Duodenal mucosa (tissue), 2 donors: ENCODE data around the gene ZNF827.
"Not testable (repeated sequence)": the region's sequence is repeated elsewhere in the genome, so short reads cannot be mapped to it uniquely, and the experiment has no call there.

ENCODE experiments used
- H3K27ac ChIP-seq: one replicate; pipeline ENCODE4 v1.7.0; 2013; ENCODE audit warnings: low read depth, low read length
- H3K27me3 ChIP-seq, 2 donors: one replicate each; pipeline ENCODE4 v1.7.0; 2013; ENCODE audit warnings: low read length in 2 of 2, control low read depth in 1 of 2; ENCODE audit not compliant: insufficient read depth in 2 of 2, control insufficient read depth in 1 of 2
- H3K36me3 ChIP-seq, 2 donors: one replicate each; pipeline ENCODE4 v1.7.0; 2013; ENCODE audit warnings: low read length in 2 of 2, control low read depth in 1 of 2; ENCODE audit not compliant: insufficient read depth in 2 of 2, control insufficient read depth in 1 of 2
- H3K4me1 ChIP-seq, 2 donors: one replicate each; pipeline ENCODE4 v1.7.0; 2013; ENCODE audit warnings: low read length in 2 of 2, control low read depth in 1 of 2; ENCODE audit not compliant: insufficient read depth in 2 of 2, control insufficient read depth in 1 of 2
- H3K4me3 ChIP-seq, 2 donors: one replicate each; pipeline ENCODE4 v1.7.0; 2013; ENCODE audit warnings: low read length in 2 of 2, low read depth in 1 of 2
- H3K9ac ChIP-seq, 2 donors: one replicate each; pipeline ENCODE4 v1.7.0; 2013; ENCODE audit warnings: low read length in 2 of 2, low read depth in 1 of 2
- H3K9me3 ChIP-seq, 2 donors: one replicate each; pipeline ENCODE4 v1.7.0; 2013; ENCODE audit warnings: low read length in 2 of 2, control low read depth in 1 of 2; ENCODE audit not compliant: control insufficient read depth in 1 of 2

ZNF827 gene

GRCh38 chr4:145851511-145852201, 87.0 kb downstream of the ZNF827 start:
- Histone ChIP-seq H3K27ac (no peak overlapping the region), H3K4me3 (no peak overlapping the region)

GRCh38 chr4:145847764-145848163, 90.9 kb downstream of the ZNF827 start:
- no peak overlapping the region for H3K4me3 ChIP-seq
- H3K27me3 ChIP-seq, result no peaks in the 10 kb centered on the region
- H3K9ac ChIP-seq, result no peak overlapping the region
- no peaks in the 10 kb centered on the region for H3K9me3 ChIP-seq
- H3K27ac ChIP-seq, result no peak overlapping the region
- no peaks in the 10 kb centered on the region for H3K4me1 ChIP-seq
- peaks cover 11 to 31% of the 10 kb centered on the region in 2 donors for H3K36me3 ChIP-seq

More at GRCh38 chr4:145851511-145852201, 87.0 kb downstream of the ZNF827 start:
- Histone ChIP-seq H3K9me3 (no peaks in the 10 kb centered on the region), H3K36me3 (peaks cover 6 to 17% of the 10 kb centered on the region in 2 donors), H3K9ac (no peak overlapping the region), H3K4me1 (no peaks in the 10 kb centered on the region), H3K27me3 (no peaks in the 10 kb centered on the region)

- H3K27me3 ChIP-seq, result no peaks in the 10 kb centered on the region
- H3K36me3 ChIP-seq, result peaks cover 11 to 39% of the 10 kb centered on the region in 2 donors
- H3K9me3 ChIP-seq, result no peaks in the 10 kb centered on the region
- no peaks in the 10 kb centered on the region for H3K4me1 ChIP-seq
- H3K4me3 ChIP-seq, result no peak overlapping the region
- no peak overlapping the region for H3K27ac ChIP-seq
- H3K9ac ChIP-seq, result no peak overlapping the region
These were observed 93.5 kb downstream of the ZNF827 start for GRCh38 chr4:145845118-145845517.

GRCh38 chr4:145843639-145844038, 95.0 kb downstream of the ZNF827 start:
- H3K27me3 ChIP-seq, result no peaks in the 10 kb centered on the region
- no peaks in the 10 kb centered on the region for H3K9me3 ChIP-seq
- H3K4me1 ChIP-seq, result no peaks in the 10 kb centered on the region
- peaks cover 14 to 36% of the 10 kb centered on the region in 2 donors for H3K36me3 ChIP-seq
- H3K9ac ChIP-seq, result no peak overlapping the region
- H3K4me3 ChIP-seq, result no peak overlapping the region
- no peak overlapping the region for H3K27ac ChIP-seq

- no peaks in the 10 kb centered on the region for H3K9me3 ChIP-seq
- no peak overlapping the region for H3K4me3 ChIP-seq
- no peaks in the 10 kb centered on the region for H3K4me1 ChIP-seq
- H3K27ac ChIP-seq, result no peak overlapping the region
- H3K27me3 ChIP-seq, result no peaks in the 10 kb centered on the region
- no peak overlapping the region for H3K9ac ChIP-seq
- H3K36me3 ChIP-seq, result peaks cover 10 to 32% of the 10 kb centered on the region in 2 donors
These were observed 95.5 kb downstream of the ZNF827 start for GRCh38 chr4:145843148-145843547.

GRCh38 chr4:145842224-145842887, 96.3 kb downstream of the ZNF827 start:
- Histone ChIP-seq H3K27me3 (no peaks in the 10 kb centered on the region), H3K9me3 (no peaks in the 10 kb centered on the region), H3K9ac (no peak overlapping the region), H3K4me1 (no peaks in the 10 kb centered on the region), H3K4me3 (no peak overlapping the region), H3K27ac (no peak overlapping the region), H3K36me3 (peaks cover 9 to 28% of the 10 kb centered on the region in 2 donors)

GRCh38 chr4:145840801-145841200, 97.8 kb downstream of the ZNF827 start:
- H3K36me3 ChIP-seq, result peaks cover 9 to 28% of the 10 kb centered on the region in 2 donors
- H3K27ac ChIP-seq, result no peak overlapping the region
- no peaks in the 10 kb centered on the region for H3K9me3 ChIP-seq
- H3K9ac ChIP-seq, result no peak overlapping the region
- H3K4me3 ChIP-seq, result no peak overlapping the region
- no peaks in the 10 kb centered on the region for H3K27me3 ChIP-seq
- no peaks in the 10 kb centered on the region for H3K4me1 ChIP-seq

GRCh38 chr4:145840162-145840768, 98.4 kb downstream of the ZNF827 start:
- Histone ChIP-seq H3K27me3 (no peaks in the 10 kb centered on the region), H3K9ac (no peak overlapping the region), H3K4me3 (no peak overlapping the region), H3K27ac (no peak overlapping the region), H3K36me3 (peaks cover 7 to 22% of the 10 kb centered on the region in 2 donors), H3K4me1 (no peaks in the 10 kb centered on the region), H3K9me3 (no peaks in the 10 kb centered on the region)

GRCh38 chr4:145839151-145839550, 99.5 kb downstream of the ZNF827 start:
- Histone ChIP-seq H3K27me3 (no peaks in the 10 kb centered on the region), H3K4me3 (no peak overlapping the region), H3K9ac (no peak overlapping the region), H3K4me1 (no peaks in the 10 kb centered on the region), H3K27ac (no peak overlapping the region), H3K36me3 (peaks cover 5 to 18% of the 10 kb centered on the region in 2 donors), H3K9me3 (no peaks in the 10 kb centered on the region)

- H3K4me3 ChIP-seq, H3K9ac ChIP-seq, H3K9me3 ChIP-seq, H3K27me3 ChIP-seq, H3K27ac ChIP-seq, H3K4me1 ChIP-seq: not testable (repeated sequence)
- H3K36me3 ChIP-seq, result peaks cover 0 to 11% of the 10 kb centered on the region in 2 donors
These were observed 106.2 kb downstream of the ZNF827 start for GRCh38 chr4:145832384-145832783.
